Nephron (organoid): ENCODE data around the gene GRIN1.

Experiments used
- H3K27ac Mint-ChIP-seq, 3 experiments: 2 replicates each; pipeline ENCODE4 v1.8.0; 2020; ENCODE audit warnings: mixed read lengths in 3 of 3, mild to moderate bottlenecking in 2 of 3, moderate library complexity in 1 of 3
- H3K27me3 Mint-ChIP-seq: 2 replicates; pipeline ENCODE4 v1.8.0; 2021; ENCODE audit warnings: low read depth, mild to moderate bottlenecking, moderate library complexity, mixed read lengths
- H3K36me3 Mint-ChIP-seq: 2 replicates; pipeline ENCODE4 v1.8.0; 2020; ENCODE audit warnings: low read depth, mixed read lengths
- H3K4me1 Mint-ChIP-seq: 2 replicates; pipeline ENCODE4 v1.8.0; 2020; ENCODE audit warnings: mixed read lengths
- H3K4me3 Mint-ChIP-seq, 3 experiments: 2 replicates each; pipeline ENCODE4 v1.8.0; 2020; ENCODE audit warnings: mild to moderate bottlenecking in 3 of 3, mixed read lengths in 3 of 3, moderate library complexity in 2 of 3
- H3K9me3 Mint-ChIP-seq: 2 replicates; pipeline ENCODE4 v1.8.0; 2020; ENCODE audit warnings: mixed read lengths
- CTCF ChIP-seq, 3 experiments: fragments of 200-600 bp; sonication (generic); IDR thresholded peaks; one replicate each; pipeline ENCODE4 v1.5.0; 2021; ENCODE audit warnings: antibody characterized with exemption in 3 of 3; ENCODE audit not compliant: unreplicated experiment in 3 of 3

Gene GRIN1

GRCh38 chr9:137138722-137139467 lies at the start of gene GRIN1:
TSS of gene GRIN1 (plus strand) at chr9:137139154. CDS start at chr9:137139487, 333 bp downstream.
- no peak for TF ChIP-seq CTCF (IDR thresholded peaks at IDR 0.05; ENCODE audit: unreplicated experiment in 3 of 3)
- Mint-ChIP-seq H3K4me1 (no peaks in the 10 kb centered on the region), H3K9me3 (peaks cover 2% of the 10 kb centered on the region), H3K4me3 (no peak within 1 kb of the TSS), H3K27ac (no peak within 1 kb of the TSS), H3K36me3 (no peaks in the 10 kb centered on the region), H3K27me3 (peaks cover 84% of the 10 kb centered on the region)

GRCh38 chr9:137089232-137089947 lies 49.6 kb upstream of the GRIN1 start:
- H3K36me3 Mint-ChIP-seq, result peaks cover 25% of the 10 kb centered on the region
- H3K4me3 Mint-ChIP-seq, result peak overlapping the region in 2 of 3 experiments; percentile 38 to 47
- no peaks in the 10 kb centered on the region for H3K9me3 Mint-ChIP-seq
- peaks cover 7% of the 10 kb centered on the region for H3K27me3 Mint-ChIP-seq
- no peak overlapping the region for H3K27ac Mint-ChIP-seq
- TF ChIP-seq CTCF (IDR thresholded peaks at IDR 0.05; ENCODE audit: unreplicated experiment in 3 of 3), result no peak
- peaks cover 26% of the 10 kb centered on the region for H3K4me1 Mint-ChIP-seq

GRCh38 chr9:137095664-137096517 lies 43.1 kb upstream of the GRIN1 start:
- no peak overlapping the region for H3K27ac Mint-ChIP-seq
- H3K9me3 Mint-ChIP-seq, result no peaks in the 10 kb centered on the region
- peaks cover 28% of the 10 kb centered on the region for H3K36me3 Mint-ChIP-seq
- no peak overlapping the region for H3K4me3 Mint-ChIP-seq
- H3K27me3 Mint-ChIP-seq, result no peaks in the 10 kb centered on the region
- H3K4me1 Mint-ChIP-seq, result no peaks in the 10 kb centered on the region
- no peak for TF ChIP-seq CTCF (IDR thresholded peaks at IDR 0.05; ENCODE audit: unreplicated experiment in 3 of 3)

GRCh38 chr9:137096785-137097546 lies 42.0 kb upstream of the GRIN1 start:
- Mint-ChIP-seq H3K4me1 (no peaks in the 10 kb centered on the region), H3K36me3 (peaks cover 24% of the 10 kb centered on the region), H3K27me3 (no peaks in the 10 kb centered on the region), H3K4me3 (no peak overlapping the region), H3K9me3 (no peaks in the 10 kb centered on the region), H3K27ac (no peak overlapping the region)
- TF ChIP-seq CTCF (IDR thresholded peaks at IDR 0.05; ENCODE audit: unreplicated experiment in 3 of 3), result no peak

GRCh38 chr9:137097761-137098462 lies 41.0 kb upstream of the GRIN1 start:
- H3K27me3 Mint-ChIP-seq, result no peaks in the 10 kb centered on the region
- no peaks in the 10 kb centered on the region for H3K9me3 Mint-ChIP-seq
- no peak for TF ChIP-seq CTCF (IDR thresholded peaks at IDR 0.05; ENCODE audit: unreplicated experiment in 3 of 3)
- no peak overlapping the region for H3K27ac Mint-ChIP-seq
- no peak overlapping the region for H3K4me3 Mint-ChIP-seq
- no peaks in the 10 kb centered on the region for H3K4me1 Mint-ChIP-seq
- peaks cover 17% of the 10 kb centered on the region for H3K36me3 Mint-ChIP-seq
